Measurements from ENCODE around the gene SYNE1.

Gene SYNE1

DNA sequence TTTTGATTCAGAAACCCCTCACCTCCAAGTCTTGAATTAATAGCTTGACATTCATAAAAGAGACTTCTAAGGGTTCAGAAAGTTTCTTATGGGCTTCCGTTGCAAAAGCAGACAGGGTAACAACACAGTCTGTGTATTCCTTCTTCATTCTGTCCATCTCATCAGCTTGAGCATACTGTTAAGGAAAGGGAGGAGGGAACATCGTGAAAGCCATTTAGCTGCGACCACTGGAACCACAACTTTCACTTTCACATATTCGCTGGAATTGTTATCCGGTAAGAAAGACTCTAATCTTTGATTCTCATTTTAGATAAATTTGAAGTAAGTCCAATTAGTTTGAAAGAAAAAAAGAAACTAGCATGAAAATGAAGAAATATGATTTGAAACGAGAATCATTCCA is 174.4 kb downstream of the SYNE1 start:
- H3K9ac ChIP-seq (ENCODE audit: low read length): no peak overlapping the region
- H3K36me3 ChIP-seq (ENCODE audit: control insufficient read depth, insufficient read depth, low read length): no peaks in the 10 kb centered on the region
- H3K4me3 ChIP-seq (ENCODE audit: low read length): peak overlapping the region; percentile 5
- H3K27me3 ChIP-seq (ENCODE audit: control insufficient read depth, insufficient read depth, low read length): no peaks in the 10 kb centered on the region
- H3K27ac ChIP-seq (ENCODE audit: low read depth, low read length): no peak overlapping the region
- no peaks in the 10 kb centered on the region for H3K4me1 ChIP-seq (ENCODE audit: control insufficient read depth, insufficient read depth, low read length)

GRCh38 chr6:152461556-152461955 is 175.6 kb downstream of the SYNE1 start:
- H3K4me3 ChIP-seq (ENCODE audit: low read length): no peak overlapping the region

GRCh38 chr6:152458648-152459644 is 178.2 kb downstream of the SYNE1 start:
- Histone ChIP-seq H3K4me1 (ENCODE audit: control insufficient read depth, insufficient read depth, low read length) (no peaks in the 10 kb centered on the region), H3K27me3 (ENCODE audit: control insufficient read depth, insufficient read depth, low read length) (no peaks in the 10 kb centered on the region), H3K36me3 (ENCODE audit: control insufficient read depth, insufficient read depth, low read length) (no peaks in the 10 kb centered on the region), H3K27ac (ENCODE audit: low read depth, low read length) (no peak overlapping the region), H3K9ac (ENCODE audit: low read length) (no peak overlapping the region), H3K4me3 (ENCODE audit: low read length) (no peak overlapping the region)

More at GRCh38 chr6:152461556-152461955, 175.6 kb downstream of the SYNE1 start:
- Histone ChIP-seq H3K4me1 (ENCODE audit: control insufficient read depth, insufficient read depth, low read length) (no peaks in the 10 kb centered on the region), H3K36me3 (ENCODE audit: control insufficient read depth, insufficient read depth, low read length) (no peaks in the 10 kb centered on the region), H3K9ac (ENCODE audit: low read length) (no peak overlapping the region), H3K27me3 (ENCODE audit: control insufficient read depth, insufficient read depth, low read length) (no peaks in the 10 kb centered on the region), H3K27ac (ENCODE audit: low read depth, low read length) (no peak overlapping the region)

- Histone ChIP-seq H3K9ac (ENCODE audit: low read length) (no peak overlapping the region), H3K4me1 (ENCODE audit: control insufficient read depth, insufficient read depth, low read length) (no peaks in the 10 kb centered on the region), H3K27ac (ENCODE audit: low read depth, low read length) (no peak overlapping the region), H3K36me3 (ENCODE audit: control insufficient read depth, insufficient read depth, low read length) (no peaks in the 10 kb centered on the region), H3K4me3 (ENCODE audit: low read length) (no peak overlapping the region), H3K27me3 (ENCODE audit: control insufficient read depth, insufficient read depth, low read length) (no peaks in the 10 kb centered on the region)
Measured at GRCh38 chr6:152457949-152458624, 179.1 kb downstream of the SYNE1 start.

GRCh38 chr6:152454003-152454402 is 183.2 kb downstream of the SYNE1 start:
- no peaks in the 10 kb centered on the region for H3K4me1 ChIP-seq (ENCODE audit: control insufficient read depth, insufficient read depth, low read length)
- no peaks in the 10 kb centered on the region for H3K27me3 ChIP-seq (ENCODE audit: control insufficient read depth, insufficient read depth, low read length)
- no peaks in the 10 kb centered on the region for H3K36me3 ChIP-seq (ENCODE audit: control insufficient read depth, insufficient read depth, low read length)
- no peak overlapping the region for H3K9ac ChIP-seq (ENCODE audit: low read length)
- H3K27ac ChIP-seq (ENCODE audit: low read depth, low read length): no peak overlapping the region
- no peak overlapping the region for H3K4me3 ChIP-seq (ENCODE audit: low read length)

- Histone ChIP-seq H3K4me1 (ENCODE audit: control insufficient read depth, insufficient read depth, low read length) (no peaks in the 10 kb centered on the region), H3K27ac (ENCODE audit: low read depth, low read length) (no peak overlapping the region), H3K4me3 (ENCODE audit: low read length) (no peak overlapping the region), H3K27me3 (ENCODE audit: control insufficient read depth, insufficient read depth, low read length) (no peaks in the 10 kb centered on the region), H3K9ac (ENCODE audit: low read length) (no peak overlapping the region), H3K36me3 (ENCODE audit: control insufficient read depth, insufficient read depth, low read length) (no peaks in the 10 kb centered on the region)
Measured at GRCh38 chr6:152453421-152453820, 183.7 kb downstream of the SYNE1 start.

GRCh38 chr6:152452639-152453038 is 184.5 kb downstream of the SYNE1 start:
- no peak overlapping the region for H3K4me3 ChIP-seq (ENCODE audit: low read length)
- H3K27ac ChIP-seq (ENCODE audit: low read depth, low read length): no peak overlapping the region
- H3K9ac ChIP-seq (ENCODE audit: low read length): no peak overlapping the region
- no peaks in the 10 kb centered on the region for H3K36me3 ChIP-seq (ENCODE audit: control insufficient read depth, insufficient read depth, low read length)
- no peaks in the 10 kb centered on the region for H3K4me1 ChIP-seq (ENCODE audit: control insufficient read depth, insufficient read depth, low read length)
- H3K27me3 ChIP-seq (ENCODE audit: control insufficient read depth, insufficient read depth, low read length): no peaks in the 10 kb centered on the region

DNA sequence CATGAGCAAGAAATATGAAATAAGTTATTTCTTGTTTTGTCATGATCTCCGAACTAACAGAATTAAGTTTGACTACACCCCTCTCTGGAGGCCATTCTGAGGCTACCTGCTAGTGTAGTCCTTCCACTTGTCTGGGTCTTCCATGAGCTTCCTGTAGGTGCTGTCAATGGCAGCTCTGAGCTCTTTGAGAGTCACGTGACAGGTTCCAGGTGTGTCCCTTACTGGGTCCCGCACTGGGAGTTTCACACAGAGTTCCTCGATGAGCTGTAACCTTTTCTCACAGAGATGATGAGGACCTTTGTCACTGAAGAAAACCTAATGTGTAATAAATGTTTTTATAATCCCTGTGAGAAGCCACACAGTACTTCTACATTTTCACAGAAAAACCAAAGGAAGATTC is 186.6 kb downstream of the SYNE1 start:
- no peaks in the 10 kb centered on the region for H3K36me3 ChIP-seq (ENCODE audit: control insufficient read depth, insufficient read depth, low read length)
- H3K27me3 ChIP-seq (ENCODE audit: control insufficient read depth, insufficient read depth, low read length): no peaks in the 10 kb centered on the region
- H3K27ac ChIP-seq (ENCODE audit: low read depth, low read length): no peak overlapping the region
- H3K9ac ChIP-seq (ENCODE audit: low read length): no peak overlapping the region
- H3K4me1 ChIP-seq (ENCODE audit: control insufficient read depth, insufficient read depth, low read length): no peaks in the 10 kb centered on the region
- H3K4me3 ChIP-seq (ENCODE audit: low read length): no peak overlapping the region

DNA sequence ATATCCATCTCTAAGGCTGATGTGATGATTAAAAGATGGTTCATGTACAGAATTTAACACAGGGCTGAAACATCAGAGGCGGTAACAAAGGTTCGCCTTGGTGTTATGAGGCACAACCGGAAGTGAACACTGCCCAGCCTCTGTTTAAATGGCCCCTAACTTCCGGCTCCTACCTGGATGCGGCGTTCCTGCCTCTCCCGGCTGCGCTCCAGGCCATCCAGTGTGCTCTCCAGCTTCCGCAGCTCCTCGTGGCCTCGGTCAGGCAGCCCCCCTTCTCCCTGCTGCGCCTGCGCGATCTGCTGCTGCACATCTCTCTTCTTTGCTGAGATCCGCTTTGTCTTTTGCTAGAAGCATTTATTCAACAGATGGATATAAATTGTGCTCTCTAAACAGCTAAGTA is 195.3 kb downstream of the SYNE1 start:
- Histone ChIP-seq H3K27me3 (ENCODE audit: control insufficient read depth, insufficient read depth, low read length) (no peaks in the 10 kb centered on the region), H3K4me1 (ENCODE audit: control insufficient read depth, insufficient read depth, low read length) (no peaks in the 10 kb centered on the region), H3K9ac (ENCODE audit: low read length) (no peak overlapping the region), H3K4me3 (ENCODE audit: low read length) (no peak overlapping the region), H3K36me3 (ENCODE audit: control insufficient read depth, insufficient read depth, low read length) (no peaks in the 10 kb centered on the region), H3K27ac (ENCODE audit: low read depth, low read length) (no peak overlapping the region)

DNA sequence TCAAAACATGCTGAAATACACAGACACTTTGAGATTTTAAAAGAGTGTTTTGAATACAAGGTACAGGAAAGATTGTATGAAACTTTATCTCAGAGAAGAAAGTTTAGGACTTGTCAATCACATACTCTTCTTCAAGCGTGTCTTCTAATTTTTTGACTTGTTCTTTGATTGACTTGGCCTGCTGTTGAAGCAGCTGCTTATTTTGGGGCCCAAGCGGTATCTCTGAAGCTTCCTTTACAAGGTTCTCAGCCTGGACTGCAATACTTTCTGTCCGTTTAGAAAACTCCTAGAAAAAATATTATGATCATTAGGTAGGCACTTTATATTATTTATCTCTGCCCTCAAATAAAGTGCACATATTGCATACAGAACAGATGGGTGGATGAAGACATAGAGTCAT is 201.3 kb downstream of the SYNE1 start:
- Histone ChIP-seq H3K4me1 (ENCODE audit: control insufficient read depth, insufficient read depth, low read length) (no peaks in the 10 kb centered on the region), H3K4me3 (ENCODE audit: low read length) (no peak overlapping the region), H3K36me3 (ENCODE audit: control insufficient read depth, insufficient read depth, low read length) (no peaks in the 10 kb centered on the region), H3K9ac (ENCODE audit: low read length) (no peak overlapping the region), H3K27me3 (ENCODE audit: control insufficient read depth, insufficient read depth, low read length) (no peaks in the 10 kb centered on the region), H3K27ac (ENCODE audit: low read depth, low read length) (no peak overlapping the region)

GRCh38 chr6:152432758-152433157 is 204.4 kb downstream of the SYNE1 start:
- Histone ChIP-seq H3K9ac (ENCODE audit: low read length) (no peak overlapping the region), H3K4me3 (ENCODE audit: low read length) (no peak overlapping the region), H3K36me3 (ENCODE audit: control insufficient read depth, insufficient read depth, low read length) (no peaks in the 10 kb centered on the region), H3K27me3 (ENCODE audit: control insufficient read depth, insufficient read depth, low read length) (no peaks in the 10 kb centered on the region), H3K4me1 (ENCODE audit: control insufficient read depth, insufficient read depth, low read length) (no peaks in the 10 kb centered on the region), H3K27ac (ENCODE audit: low read depth, low read length) (no peak overlapping the region)

DNA sequence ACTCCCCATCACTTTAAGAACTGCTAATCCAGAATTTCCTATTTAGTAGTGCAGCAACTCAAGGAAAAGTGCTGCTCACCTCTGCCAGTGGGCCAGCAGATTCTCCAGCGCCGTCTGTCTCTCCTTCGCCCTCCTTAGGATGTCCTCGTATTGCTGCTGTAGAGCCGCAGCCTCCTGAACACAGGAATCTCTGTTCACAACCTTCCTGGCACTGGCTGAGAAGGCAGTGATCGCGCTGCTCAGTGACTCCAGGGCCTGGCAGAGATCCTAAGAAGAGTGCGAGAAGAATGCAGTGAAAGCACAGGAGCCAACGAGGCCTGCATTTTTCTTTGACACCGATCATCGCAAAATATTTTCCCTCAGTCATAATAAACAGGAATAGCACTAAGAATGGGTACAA is 209.0 kb downstream of the SYNE1 start:
- Histone ChIP-seq H3K4me1 (ENCODE audit: control insufficient read depth, insufficient read depth, low read length) (no peaks in the 10 kb centered on the region), H3K9ac (ENCODE audit: low read length) (no peak overlapping the region), H3K4me3 (ENCODE audit: low read length) (no peak overlapping the region), H3K27ac (ENCODE audit: low read depth, low read length) (no peak overlapping the region), H3K36me3 (ENCODE audit: control insufficient read depth, insufficient read depth, low read length) (no peaks in the 10 kb centered on the region), H3K27me3 (ENCODE audit: control insufficient read depth, insufficient read depth, low read length) (no peaks in the 10 kb centered on the region)
